HepG2 (cell line): ENCODE data around the gene GAL3ST2. TPM values are rescaled to one million over a fixed set of nuclear protein-coding genes. Genes with fewer than 3 reads are reported as not detected.

Experiments
- ATAC-seq: fragments of 200-7000 bp; cut with Tn5 transposase; 3 replicates; pipeline ENCODE4 v1.9.1; 2020; ENCODE audit warnings: mild to moderate bottlenecking, moderate library complexity
- BruUV-seq: library from RNA; stranded (reverse); fragments of 400-500 nt; replicated peaks from 2 replicates; lab custom pipeline; 2021; lab: Mats Ljungman, UMichigan
- CTCF ChIA-PET: fragments of 300-600 bp; formaldehyde crosslinking; extraction: SDS; loops from one replicate; lab custom pipeline; 2021; ENCODE audit warnings: low total read pairs, inconsistent platforms, low intra/inter-chr PET ratio; lab: Yijun Ruan, JAX
- POLR2A ChIA-PET: fragments of 350-600 bp; sonication (Branson Sonifier 250); formaldehyde crosslinking; loops from one replicate; lab custom pipeline; 2020; ENCODE audit warnings: antibody characterized with exemption, inconsistent platforms; lab: Yijun Ruan, JAX
- DNase-seq: peaks from one replicate; pipeline ENCODE4 v3.0.0-alpha.2; 2015; ENCODE audit warnings: low spot score
- FAIRE-seq: peaks from 3 replicates; lab custom pipeline; 2011; peaks lifted over from hg19 to GRCh38; lab: Jason Lieb, UNC
- H2AFZ ChIP-seq: one replicate; pipeline ENCODE4 v1.6.1; 2011; ENCODE audit warnings: low read length, inconsistent platforms
- H3K27ac ChIP-seq: fragments of 300-600 bp; 3 replicates; pipeline ENCODE4 v1.8.0; 2011; ENCODE audit warnings: mixed run types, mild to moderate bottlenecking, mixed read lengths, low read length, inconsistent platforms; ENCODE audit not compliant: insufficient read depth; ENCODE audit errors: extremely low read length
- H3K27me3 ChIP-seq, 2 experiments: fragments of 200-600 bp in 1 of 2; 2 replicates in 1 of 2; 3 replicates in 1 of 2; pipeline versions ENCODE4 v1.6.0 to v1.8.0; 2011; ENCODE audit warnings: low read length in 2 of 2, mild to moderate bottlenecking in 2 of 2, moderate library complexity in 2 of 2, inconsistent platforms in 1 of 2; ENCODE audit not compliant: insufficient read depth in 2 of 2, control insufficient read depth in 1 of 2
- H3K36me3 ChIP-seq, 2 experiments: fragments of 200-600 bp in 1 of 2; replicated peaks in 1 of 2; 2 replicates in 1 of 2; 3 replicates in 1 of 2; pipeline versions ENCODE4 v1.5.1 to v1.8.0; 2011; ENCODE audit warnings: low read length in 2 of 2, inconsistent platforms in 1 of 2; ENCODE audit not compliant: insufficient read depth in 2 of 2, control insufficient read depth in 1 of 2
- H3K4me1 ChIP-seq: 2 replicates; pipeline ENCODE4 v1.5.1; 2012; ENCODE audit warnings: low read length, inconsistent platforms; ENCODE audit not compliant: insufficient read depth
- H3K4me2 ChIP-seq: 2 replicates; pipeline ENCODE4 v1.6.0; 2011; ENCODE audit warnings: low read depth, low read length, inconsistent platforms
- H3K4me3 ChIP-seq, 3 experiments: fragments of 200-600 bp in 1 of 3; sonication (generic), shearing (Covaris generic) in 1 of 3; replicated peaks in 1 of 3; 2 replicates each; pipeline ENCODE4 v1.5.1; 2011 to 2016; ENCODE audit warnings: low read length in 3 of 3, inconsistent platforms in 2 of 3, low read depth in 2 of 3, mild to moderate bottlenecking in 2 of 3, control low read depth in 1 of 3, mixed read lengths in 1 of 3; ENCODE audit not compliant: insufficient read depth in 1 of 3
- H3K79me2 ChIP-seq: one replicate; pipeline ENCODE4 v1.6.1; 2011; ENCODE audit warnings: low read length, inconsistent platforms; ENCODE audit not compliant: insufficient read depth
- H3K9ac ChIP-seq: 2 replicates; pipeline ENCODE4 v1.6.0; 2011; ENCODE audit warnings: mild to moderate bottlenecking, low read depth, low read length, inconsistent platforms; ENCODE audit not compliant: insufficient read depth
- H3K9me3 ChIP-seq: 2 replicates; pipeline ENCODE4 v1.5.1; 2012; ENCODE audit warnings: mild to moderate bottlenecking, low read length
- H4K20me1 ChIP-seq: 2 replicates; pipeline ENCODE4 v1.6.0; 2011; ENCODE audit warnings: inconsistent platforms, mild to moderate bottlenecking, low read length, moderate library complexity; ENCODE audit not compliant: insufficient read depth
- BHLHE40 ChIP-seq: IDR thresholded peaks from 2 replicates; pipeline ENCODE4 v1.6.1; 2011; ENCODE audit warnings: low read length, improper control_type of control experiment
- CHCHD3 ChIP-seq: sonication (generic); formaldehyde crosslinking; IDR thresholded peaks from 2 replicates; pipeline ENCODE4 v1.8.0; 2022; ENCODE audit warnings: mild to moderate bottlenecking, missing genetic modification reagents, moderate library complexity
- ESRRA ChIP-seq: sonication (generic); formaldehyde crosslinking; IDR thresholded peaks from 2 replicates; pipeline ENCODE4 v1.5.1; 2020; ENCODE audit warnings: mild to moderate bottlenecking, low read depth, missing genetic modification reagents
- ETV5 ChIP-seq: IDR thresholded peaks from 2 replicates; pipeline ENCODE4 v1.6.1; 2018; ENCODE audit warnings: missing biosample characterization, missing genetic modification reagents, inconsistent platforms, borderline replicate concordance
- KLF12 ChIP-seq: sonication (generic); formaldehyde crosslinking; IDR thresholded peaks from 2 replicates; pipeline ENCODE4 v1.4.0; 2020; ENCODE audit warnings: missing genetic modification reagents, borderline replicate concordance
- MAX ChIP-seq: IDR thresholded peaks from 2 replicates; pipeline ENCODE4 v1.6.1; 2012; ENCODE audit warnings: inconsistent platforms
- POLR2AphosphoS5 ChIP-seq: IDR thresholded peaks from 2 replicates; pipeline ENCODE4 v1.6.1; 2012; ENCODE audit warnings: low read depth, low read length
- RBM22 ChIP-seq: fragments of 200-400 bp; formaldehyde crosslinking; optimal IDR thresholded peaks from 2 replicates; pipeline ENCODE3; 2017; ENCODE audit warnings: mild to moderate bottlenecking, low read length, moderate library complexity
- ZC3H4 ChIP-seq: sonication (generic); formaldehyde crosslinking; IDR thresholded peaks from 2 replicates; pipeline ENCODE4 v1.4.0; 2020; ENCODE audit warnings: missing genetic modification reagents, borderline replicate concordance
- ZIK1 ChIP-seq: sonication (generic); formaldehyde crosslinking; IDR thresholded peaks from 2 replicates; pipeline ENCODE4 v1.5.0; 2020; ENCODE audit warnings: mild to moderate bottlenecking, low read depth, missing genetic modification reagents, borderline replicate concordance
- ZNF34 ChIP-seq: sonication (generic); formaldehyde crosslinking; IDR thresholded peaks from 2 replicates; pipeline ENCODE4 v1.4.0; 2020; ENCODE audit warnings: mild to moderate bottlenecking, missing genetic modification reagents, borderline replicate concordance
- ZNF746 ChIP-seq: sonication (generic); formaldehyde crosslinking; IDR thresholded peaks from 2 replicates; pipeline ENCODE4 v1.8.0; 2022; ENCODE audit warnings: mild to moderate bottlenecking, missing genetic modification reagents
- WGBS: methylation state at CpG from one replicate; pipeline ENCODE4 v1.1.6; 2017; ENCODE audit warnings: low lambda C conversion rate; 5-methylcytosine and 5-hydroxymethylcytosine counted together
- in situ Hi-C: cut with HindIII; loops from 2 replicates; pipeline ENCODE4 v1.10.0; 2017; ENCODE audit warnings: low pct_unique_long_range_greater_than_20kb; ENCODE audit not compliant: extremely low pct_ligation_motif_present
- intact Hi-C: fragments of 100-400 bp; cut with micrococcal nuclease; formaldehyde crosslinking; loops from one replicate; pipeline ENCODE4 v1.10.0; 2022; ENCODE audit not compliant: unreplicated experiment
- polyA plus RNA-seq, 8 experiments: library from polyadenylated mRNA; depleted of rRNA in 3 of 8; stranded (reverse) in 7 of 8; unstranded in 1 of 8; fragments of >200 nt; fragmentation: Illumina TruSeq in 4 of 8; extraction: Trizol in 4 of 8; gene quantifications; 2 replicates each; pipeline versions ENCODE4 v1.2.1 to v1.2.3, GENCODE V29; 2011 to 2016; ENCODE audit warnings: low read depth in 4 of 8, missing spikeins in 1 of 8, mixed read lengths in 1 of 8; ENCODE audit not compliant: insufficient read depth in 1 of 8
- total RNA-seq, 5 experiments: library from RNA; depleted of rRNA; stranded (reverse); fragments of >200 nt; fragmentation: Illumina TruSeq; extraction: Trizol; gene quantifications; 2 replicates each; pipeline ENCODE4 v1.2.3, GENCODE V29; 2016; ENCODE audit warnings: low read depth in 1 of 5
- TF ChIP-seq, protein P1 (sequence below): sonication (generic); formaldehyde crosslinking; IDR thresholded peaks from 2 replicates; pipeline ENCODE4 v1.9.0; 2021; ENCODE audit warnings: missing genetic modification reagents, mild to moderate bottlenecking, borderline replicate concordance
- TF ChIP-seq, protein P2 (sequence below): sonication (generic); formaldehyde crosslinking; conservative IDR thresholded peaks from 2 replicates; pipeline ENCODE4 v1.4.0; 2020; ENCODE audit warnings: missing genetic modification reagents
- TF ChIP-seq, protein P3 (sequence below): IDR thresholded peaks from 2 replicates; pipeline ENCODE4 v1.6.1; 2016; ENCODE audit warnings: missing compliant biosample characterization, missing genetic modification reagents, borderline replicate concordance
- TF ChIP-seq, protein P4 (sequence below): IDR thresholded peaks from 2 replicates; pipeline ENCODE4 v1.6.1; 2016

The GAL3ST2 gene
- total and polyA plus RNA-seq, 2 of the 13 experiments (the other 11 are each of a cell fraction or from before 2014, with no cell fraction given), result 0.17 to 0.20 TPM

- no peak overlapping the region for H2AFZ ChIP-seq
- H3K79me2 ChIP-seq, result peaks cover 52% of the 10 kb centered on the region
- H3K9me3 ChIP-seq, result no peaks in the 10 kb centered on the region
- no peaks in the 10 kb centered on the region; a peak in 1 of 5 replicates for H3K27me3 ChIP-seq
- 1% methylated on average over 17 of the region's 17 CpGs for WGBS
- BruUV-seq, result TSS peak; percentile 100
- H3K4me1 ChIP-seq, result peaks cover 44% of the 10 kb centered on the region
- ChIA-PET CTCF (no interaction called here), POLR2A (interaction anchor here (0.8 to 4.2 kb wide), 21 partner anchors 9 to 121 kb away, joined by 3 to 218 read pairs (median 4); partner anchors contain the start of genes D2HGDH, DTYMK, GAL3ST2 and ING5)
- peaks cover 9% of the 10 kb centered on the region; the same call in 1 of the 2 replicates for H4K20me1 ChIP-seq
- no peak for FAIRE-seq
- in situ Hi-C loops, result loop anchor here (5.0 kb wide), 1 partner anchor 36 kb away; no protein-coding TSS in a partner anchor
- H3K36me3 ChIP-seq, result no peaks in the 10 kb centered on the region; a peak in 2 of 5 replicates
- peak overlapping the region; percentile 73 to 85 (median 81); a peak in 5 of 6 replicates for H3K4me3 ChIP-seq
- H3K4me2 ChIP-seq, result peak overlapping the region; percentile 88
- intact Hi-C loops, result loop anchor here (2.0 kb wide), 1 partner anchor 37 kb away; no protein-coding TSS in a partner anchor
- ATAC-seq, result peak; percentile 5
- H3K27ac ChIP-seq, result peak overlapping the region; percentile 84
- peak overlapping the region; percentile 90 for H3K9ac ChIP-seq
- DNase-seq, result peak; percentile 67
- peak; percentile 38; the same call in 1 of the 2 replicates for TF ChIP-seq MAX
- TF ChIP-seq, protein P1, sequence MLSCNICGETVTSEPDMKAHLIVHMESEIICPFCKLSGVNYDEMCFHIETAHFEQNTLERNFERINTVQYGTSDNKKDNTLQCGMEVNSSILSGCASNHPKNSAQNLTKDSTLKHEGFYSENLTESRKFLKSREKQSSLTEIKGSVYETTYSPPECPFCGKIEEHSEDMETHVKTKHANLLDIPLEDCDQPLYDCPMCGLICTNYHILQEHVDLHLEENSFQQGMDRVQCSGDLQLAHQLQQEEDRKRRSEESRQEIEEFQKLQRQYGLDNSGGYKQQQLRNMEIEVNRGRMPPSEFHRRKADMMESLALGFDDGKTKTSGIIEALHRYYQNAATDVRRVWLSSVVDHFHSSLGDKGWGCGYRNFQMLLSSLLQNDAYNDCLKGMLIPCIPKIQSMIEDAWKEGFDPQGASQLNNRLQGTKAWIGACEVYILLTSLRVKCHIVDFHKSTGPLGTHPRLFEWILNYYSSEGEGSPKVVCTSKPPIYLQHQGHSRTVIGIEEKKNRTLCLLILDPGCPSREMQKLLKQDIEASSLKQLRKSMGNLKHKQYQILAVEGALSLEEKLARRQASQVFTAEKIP (CRISPR knock-in tag), result no peak
- TF ChIP-seq ZNF746 (CRISPR knock-in tag), result peak; percentile 82
- TF ChIP-seq ESRRA (CRISPR knock-in tag), result no peak
- 0 out of 2 replicates have a peak, but pooled peaks have one; percentile 22 for TF ChIP-seq ETV5 (CRISPR knock-in tag)
- TF ChIP-seq ZNF34 (CRISPR knock-in tag), result no peak
- no peak for TF ChIP-seq CHCHD3 (CRISPR knock-in tag)
- no peak for TF ChIP-seq KLF12 (CRISPR knock-in tag)
- TF ChIP-seq BHLHE40, result 0 out of 2 replicates have a peak, but pooled peaks have one; percentile 8
- TF ChIP-seq ZIK1 (CRISPR knock-in tag), result peak; percentile 2; the same call in 1 of the 2 replicates
- TF ChIP-seq, protein P2, sequence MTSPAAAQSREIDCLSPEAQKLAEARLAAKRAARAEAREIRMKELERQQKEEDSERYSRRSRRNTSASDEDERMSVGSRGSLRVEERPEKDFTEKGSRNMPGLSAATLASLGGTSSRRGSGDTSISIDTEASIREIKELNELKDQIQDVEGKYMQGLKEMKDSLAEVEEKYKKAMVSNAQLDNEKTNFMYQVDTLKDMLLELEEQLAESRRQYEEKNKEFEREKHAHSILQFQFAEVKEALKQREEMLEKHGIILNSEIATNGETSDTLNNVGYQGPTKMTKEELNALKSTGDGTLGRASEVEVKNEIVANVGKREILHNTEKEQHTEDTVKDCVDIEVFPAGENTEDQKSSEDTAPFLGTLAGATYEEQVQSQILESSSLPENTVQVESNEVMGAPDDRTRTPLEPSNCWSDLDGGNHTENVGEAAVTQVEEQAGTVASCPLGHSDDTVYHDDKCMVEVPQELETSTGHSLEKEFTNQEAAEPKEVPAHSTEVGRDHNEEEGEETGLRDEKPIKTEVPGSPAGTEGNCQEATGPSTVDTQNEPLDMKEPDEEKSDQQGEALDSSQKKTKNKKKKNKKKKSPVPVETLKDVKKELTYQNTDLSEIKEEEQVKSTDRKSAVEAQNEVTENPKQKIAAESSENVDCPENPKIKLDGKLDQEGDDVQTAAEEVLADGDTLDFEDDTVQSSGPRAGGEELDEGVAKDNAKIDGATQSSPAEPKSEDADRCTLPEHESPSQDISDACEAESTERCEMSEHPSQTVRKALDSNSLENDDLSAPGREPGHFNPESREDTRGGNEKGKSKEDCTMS (CRISPR knock-in tag), result no peak
- TF ChIP-seq, protein P3, sequence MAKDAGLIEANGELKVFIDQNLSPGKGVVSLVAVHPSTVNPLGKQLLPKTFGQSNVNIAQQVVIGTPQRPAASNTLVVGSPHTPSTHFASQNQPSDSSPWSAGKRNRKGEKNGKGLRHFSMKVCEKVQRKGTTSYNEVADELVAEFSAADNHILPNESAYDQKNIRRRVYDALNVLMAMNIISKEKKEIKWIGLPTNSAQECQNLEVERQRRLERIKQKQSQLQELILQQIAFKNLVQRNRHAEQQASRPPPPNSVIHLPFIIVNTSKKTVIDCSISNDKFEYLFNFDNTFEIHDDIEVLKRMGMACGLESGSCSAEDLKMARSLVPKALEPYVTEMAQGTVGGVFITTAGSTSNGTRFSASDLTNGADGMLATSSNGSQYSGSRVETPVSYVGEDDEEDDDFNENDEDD (CRISPR knock-in tag), result peak; percentile 29; the same call in 1 of the 2 replicates
- TF ChIP-seq, protein P4, sequence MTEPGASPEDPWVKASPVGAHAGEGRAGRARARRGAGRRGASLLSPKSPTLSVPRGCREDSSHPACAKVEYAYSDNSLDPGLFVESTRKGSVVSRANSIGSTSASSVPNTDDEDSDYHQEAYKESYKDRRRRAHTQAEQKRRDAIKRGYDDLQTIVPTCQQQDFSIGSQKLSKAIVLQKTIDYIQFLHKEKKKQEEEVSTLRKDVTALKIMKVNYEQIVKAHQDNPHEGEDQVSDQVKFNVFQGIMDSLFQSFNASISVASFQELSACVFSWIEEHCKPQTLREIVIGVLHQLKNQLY (CRISPR knock-in tag), result 0 out of 2 replicates have a peak, but pooled peaks have one; percentile 17
- 0 out of 2 replicates have a peak, but pooled peaks have one; percentile 28 for TF ChIP-seq POLR2AphosphoS5
- TF ChIP-seq ZC3H4 (CRISPR knock-in tag), result peak; percentile 47; the same call in 1 of the 2 replicates
- TF ChIP-seq RBM22, result peak; percentile 22
These were observed 31.6 kb downstream of the GAL3ST2 start for GRCh38 chr2:241808051-241808720.
